ENCODE results near the gene FAM83B.
"Not testable (repeated sequence)": the region's sequence is repeated elsewhere in the genome, so short reads cannot be mapped to it uniquely, and the experiment has no call there.

Gene FAM83B

DNA sequence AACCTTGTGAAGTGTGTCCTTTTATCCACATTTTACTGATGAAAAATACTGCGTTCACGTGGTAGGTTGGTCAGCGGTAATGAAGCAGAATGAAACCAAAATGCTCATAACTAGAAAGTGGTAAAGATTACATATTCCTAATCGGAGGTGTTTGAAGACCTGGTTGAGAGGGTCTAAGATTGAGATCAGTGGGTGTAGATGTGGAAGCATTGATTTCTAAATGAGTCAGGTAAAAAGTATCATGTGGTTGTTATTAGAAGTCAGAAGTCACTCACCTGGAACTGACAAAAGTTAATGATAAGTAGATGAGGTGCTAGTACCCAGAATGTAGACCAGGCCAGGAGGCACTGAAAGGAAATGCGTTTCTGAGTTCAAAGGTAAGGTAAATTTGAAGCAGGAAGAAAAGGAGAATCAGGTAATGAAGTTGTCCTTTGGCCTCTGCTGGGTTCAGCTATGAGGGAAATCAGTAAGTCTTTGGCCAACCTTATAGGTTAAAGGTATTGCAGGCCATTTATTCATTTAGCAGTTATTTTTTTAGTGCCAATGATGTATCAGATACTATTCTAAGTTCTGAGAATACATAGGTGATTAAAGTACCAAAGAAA lies 31.2 kb downstream of the FAM83B start:
- Histone ChIP-seq H3K4me1 (ENCODE audit: control insufficient read depth, insufficient read depth, low read length) (no peaks in the 10 kb centered on the region), H3K4me3 (ENCODE audit: insufficient read depth, low read depth, low read length) (no peak overlapping the region), H3K27ac (ENCODE audit: insufficient read depth, low read depth, low read length, poor library complexity, severe bottlenecking) (no peak overlapping the region), H3K9me3 (ENCODE audit: control insufficient read depth, low read length) (no peaks in the 10 kb centered on the region), H3K27me3 (ENCODE audit: control insufficient read depth, insufficient read depth, low read length, poor library complexity, severe bottlenecking) (no peaks in the 10 kb centered on the region), H3K36me3 (ENCODE audit: control insufficient read depth, insufficient read depth, low read length) (no peaks in the 10 kb centered on the region)
- 96 to 97% methylated on average over 5 of the region's 5 CpGs for WGBS, 2 experiments

GRCh38 chr6:54878718-54879117 lies 32.1 kb downstream of the FAM83B start:
- Histone ChIP-seq H3K4me3 (ENCODE audit: insufficient read depth, low read depth, low read length) (no peak overlapping the region), H3K9me3 (ENCODE audit: control insufficient read depth, low read length) (no peaks in the 10 kb centered on the region), H3K27me3 (ENCODE audit: control insufficient read depth, insufficient read depth, low read length, poor library complexity, severe bottlenecking) (no peaks in the 10 kb centered on the region), H3K4me1 (ENCODE audit: control insufficient read depth, insufficient read depth, low read length) (no peaks in the 10 kb centered on the region), H3K36me3 (ENCODE audit: control insufficient read depth, insufficient read depth, low read length) (no peaks in the 10 kb centered on the region), H3K27ac (ENCODE audit: insufficient read depth, low read depth, low read length, poor library complexity, severe bottlenecking) (no peak overlapping the region)
- WGBS, 2 experiments, result 96 to 99% methylated on average over 2 of the region's 2 CpGs

- H3K27ac ChIP-seq (ENCODE audit: insufficient read depth, low read depth, low read length, poor library complexity, severe bottlenecking), result no peak overlapping the region
- no peaks in the 10 kb centered on the region for H3K36me3 ChIP-seq (ENCODE audit: control insufficient read depth, insufficient read depth, low read length)
- H3K4me3 ChIP-seq (ENCODE audit: insufficient read depth, low read depth, low read length), result no peak overlapping the region
- no peaks in the 10 kb centered on the region for H3K9me3 ChIP-seq (ENCODE audit: control insufficient read depth, low read length)
- H3K27me3 ChIP-seq (ENCODE audit: control insufficient read depth, insufficient read depth, low read length, poor library complexity, severe bottlenecking), result no peaks in the 10 kb centered on the region
- no peaks in the 10 kb centered on the region for H3K4me1 ChIP-seq (ENCODE audit: control insufficient read depth, insufficient read depth, low read length)
- 72 to 74% methylated on average over 7 to 8 of the region's 8 CpGs for WGBS, 2 experiments
These were observed 32.8 kb downstream of the FAM83B start for GRCh38 chr6:54879188-54879985.

- Histone ChIP-seq H3K4me3 (ENCODE audit: insufficient read depth, low read depth, low read length) (no peak overlapping the region), H3K36me3 (ENCODE audit: control insufficient read depth, insufficient read depth, low read length) (no peaks in the 10 kb centered on the region), H3K27ac (ENCODE audit: insufficient read depth, low read depth, low read length, poor library complexity, severe bottlenecking) (no peak overlapping the region), H3K27me3 (ENCODE audit: control insufficient read depth, insufficient read depth, low read length, poor library complexity, severe bottlenecking) (no peaks in the 10 kb centered on the region), H3K9me3 (ENCODE audit: control insufficient read depth, low read length) (no peaks in the 10 kb centered on the region), H3K4me1 (ENCODE audit: control insufficient read depth, insufficient read depth, low read length) (no peaks in the 10 kb centered on the region)
- WGBS, 2 experiments, result 100% methylated on average over 1 of the region's 1 CpG; no CpG with 5 or more reads in 1 of the 2 experiments
These were observed 34.6 kb downstream of the FAM83B start for GRCh38 chr6:54881067-54881730.

- WGBS, 2 experiments, result 82 to 89% methylated on average over 2 of the region's 3 CpGs
- H3K4me1 ChIP-seq (ENCODE audit: control insufficient read depth, insufficient read depth, low read length); H3K9me3 ChIP-seq (ENCODE audit: control insufficient read depth, low read length); H3K27me3 ChIP-seq (ENCODE audit: control insufficient read depth, insufficient read depth, low read length, poor library complexity, severe bottlenecking); H3K27ac ChIP-seq (ENCODE audit: insufficient read depth, low read depth, low read length, poor library complexity, severe bottlenecking); H3K36me3 ChIP-seq (ENCODE audit: control insufficient read depth, insufficient read depth, low read length); H3K4me3 ChIP-seq (ENCODE audit: insufficient read depth, low read depth, low read length): not testable (repeated sequence)
These were observed 35.3 kb downstream of the FAM83B start for GRCh38 chr6:54881891-54882290.

DNA sequence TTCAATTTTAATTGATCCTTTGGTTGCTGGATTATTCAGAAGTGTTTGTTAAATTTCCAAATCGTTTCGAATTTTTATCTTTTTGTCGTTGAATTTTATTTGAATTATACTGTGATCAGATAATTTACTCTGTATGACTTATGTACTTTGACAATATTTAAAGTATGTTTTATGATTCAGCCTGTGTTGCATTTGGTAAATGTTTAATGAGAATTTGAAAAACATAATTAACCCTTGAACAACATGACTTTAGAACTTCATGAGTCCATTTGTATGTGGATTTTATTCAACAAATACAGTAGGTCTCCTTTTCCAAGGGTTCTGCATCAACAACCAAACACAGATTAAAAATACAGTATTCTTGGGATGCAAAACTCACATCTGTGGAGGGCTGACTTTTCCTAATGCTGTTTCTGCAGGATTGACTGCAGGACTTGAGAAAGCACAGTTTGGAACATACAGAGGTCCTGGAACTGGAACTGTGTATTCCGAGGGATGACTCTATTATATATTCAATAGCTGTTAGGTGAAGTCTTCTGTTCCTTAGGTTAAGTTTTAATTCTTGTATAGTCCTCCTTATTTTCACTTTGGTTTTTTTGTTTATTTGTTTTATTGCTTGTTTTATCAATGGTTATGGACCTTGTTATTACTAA lies 40.5 kb downstream of the FAM83B start:
- Histone ChIP-seq H3K27ac (ENCODE audit: insufficient read depth, low read depth, low read length, poor library complexity, severe bottlenecking) (no peak overlapping the region), H3K36me3 (ENCODE audit: control insufficient read depth, insufficient read depth, low read length) (no peaks in the 10 kb centered on the region), H3K27me3 (ENCODE audit: control insufficient read depth, insufficient read depth, low read length, poor library complexity, severe bottlenecking) (no peaks in the 10 kb centered on the region), H3K4me3 (ENCODE audit: insufficient read depth, low read depth, low read length) (no peak overlapping the region), H3K9me3 (ENCODE audit: control insufficient read depth, low read length) (no peaks in the 10 kb centered on the region), H3K4me1 (ENCODE audit: control insufficient read depth, insufficient read depth, low read length) (no peaks in the 10 kb centered on the region)
- WGBS, 2 experiments, result 96 to 100% methylated on average over 1 to 4 of the region's 4 CpGs

DNA sequence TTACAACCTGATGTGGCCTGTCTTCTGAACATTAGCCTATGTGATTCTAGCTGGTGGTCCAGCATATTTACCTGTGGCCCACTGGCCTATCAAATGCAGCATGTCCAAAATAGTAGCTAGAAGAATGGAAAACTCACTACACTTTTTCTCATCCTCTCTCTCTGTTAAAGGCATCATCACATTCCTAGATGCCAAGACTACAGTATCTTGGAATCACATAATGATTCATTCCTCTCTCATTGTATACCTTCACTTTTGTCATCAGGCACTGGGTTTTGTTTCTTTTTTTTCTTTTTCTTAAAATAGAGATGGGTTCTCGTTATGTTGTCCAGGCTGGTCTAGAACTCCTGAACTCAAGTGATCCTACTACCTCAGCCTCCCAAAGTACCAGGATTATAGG lies 45.0 kb downstream of the FAM83B start:
- H3K27ac ChIP-seq (ENCODE audit: insufficient read depth, low read depth, low read length, poor library complexity, severe bottlenecking), result no peak overlapping the region
- no peaks in the 10 kb centered on the region for H3K9me3 ChIP-seq (ENCODE audit: control insufficient read depth, low read length)
- H3K36me3 ChIP-seq (ENCODE audit: control insufficient read depth, insufficient read depth, low read length), result no peaks in the 10 kb centered on the region
- 55 to 88% methylated on average over 1 of the region's 1 CpG for WGBS, 2 experiments
- no peak overlapping the region for H3K4me3 ChIP-seq (ENCODE audit: insufficient read depth, low read depth, low read length)
- H3K27me3 ChIP-seq (ENCODE audit: control insufficient read depth, insufficient read depth, low read length, poor library complexity, severe bottlenecking), result no peaks in the 10 kb centered on the region
- H3K4me1 ChIP-seq (ENCODE audit: control insufficient read depth, insufficient read depth, low read length), result no peaks in the 10 kb centered on the region

DNA sequence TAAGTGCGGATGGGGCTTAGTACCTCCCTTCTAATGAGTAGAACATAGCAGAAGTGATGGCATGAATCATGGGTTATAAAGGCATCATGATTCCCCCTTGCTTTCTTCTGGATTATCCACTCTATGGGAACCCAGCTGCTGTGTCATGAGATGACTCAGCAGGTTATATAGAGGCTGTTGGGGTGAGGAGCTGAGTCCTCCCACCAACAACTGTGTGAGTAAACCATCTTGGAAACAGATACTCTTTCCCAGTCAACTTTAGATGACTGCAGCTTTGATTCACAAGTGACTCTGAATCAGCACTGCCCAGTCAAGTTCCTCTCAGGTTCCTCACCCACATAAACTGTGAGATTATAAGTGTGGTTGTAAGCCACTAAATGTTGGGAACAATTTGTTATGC lies 46.3 kb downstream of the FAM83B start:
- Histone ChIP-seq H3K27ac (ENCODE audit: insufficient read depth, low read depth, low read length, poor library complexity, severe bottlenecking) (no peak overlapping the region), H3K9me3 (ENCODE audit: control insufficient read depth, low read length) (no peaks in the 10 kb centered on the region), H3K4me1 (ENCODE audit: control insufficient read depth, insufficient read depth, low read length) (no peaks in the 10 kb centered on the region), H3K27me3 (ENCODE audit: control insufficient read depth, insufficient read depth, low read length, poor library complexity, severe bottlenecking) (no peaks in the 10 kb centered on the region), H3K36me3 (ENCODE audit: control insufficient read depth, insufficient read depth, low read length) (no peaks in the 10 kb centered on the region), H3K4me3 (ENCODE audit: insufficient read depth, low read depth, low read length) (no peak overlapping the region)
- WGBS, 2 experiments, result 100% methylated on average over 1 of the region's 1 CpG

GRCh38 chr6:54893818-54894217 lies 47.2 kb downstream of the FAM83B start:
- Histone ChIP-seq H3K36me3 (ENCODE audit: control insufficient read depth, insufficient read depth, low read length) (no peaks in the 10 kb centered on the region), H3K4me1 (ENCODE audit: control insufficient read depth, insufficient read depth, low read length) (no peaks in the 10 kb centered on the region), H3K4me3 (ENCODE audit: insufficient read depth, low read depth, low read length) (no peak overlapping the region), H3K27me3 (ENCODE audit: control insufficient read depth, insufficient read depth, low read length, poor library complexity, severe bottlenecking) (no peaks in the 10 kb centered on the region), H3K27ac (ENCODE audit: insufficient read depth, low read depth, low read length, poor library complexity, severe bottlenecking) (no peak overlapping the region), H3K9me3 (ENCODE audit: control insufficient read depth, low read length) (no peaks in the 10 kb centered on the region)
- 89% methylated on average over 1 of the region's 1 CpG; no CpG with 5 or more reads in 1 of the 2 experiments for WGBS, 2 experiments

- Histone ChIP-seq H3K27me3 (ENCODE audit: control insufficient read depth, insufficient read depth, low read length, poor library complexity, severe bottlenecking) (no peaks in the 10 kb centered on the region), H3K4me1 (ENCODE audit: control insufficient read depth, insufficient read depth, low read length) (peaks cover 4% of the 10 kb centered on the region), H3K36me3 (ENCODE audit: control insufficient read depth, insufficient read depth, low read length) (no peaks in the 10 kb centered on the region), H3K9me3 (ENCODE audit: control insufficient read depth, low read length) (no peaks in the 10 kb centered on the region), H3K27ac (ENCODE audit: insufficient read depth, low read depth, low read length, poor library complexity, severe bottlenecking) (no peak overlapping the region), H3K4me3 (ENCODE audit: insufficient read depth, low read depth, low read length) (no peak overlapping the region)
- 94 to 100% methylated on average over 1 to 2 of the region's 3 CpGs for WGBS, 2 experiments
These were observed 49.7 kb downstream of the FAM83B start for GRCh38 chr6:54896302-54896701.
